ENCODE data around the gene STK33. TPM values are rescaled to one million over a fixed set of nuclear protein-coding genes. Genes with fewer than 3 reads are reported as not detected.

STK33 gene
- 0.35 and 0.45 TPM in 2 replicates for total RNA-seq (ENCODE audit: low replicate concordance)

GRCh38 chr11:8593935-8594909, at the start of gene STK33:
STK33 (minus strand) TSS chr11:8594228; CDS start chr11:8474905, 119,323 bp downstream.

Other genes with a start within 250 kb of the STK33 start
- 3.4 and 5.1 TPM in 2 replicates for gene TRIM66, start 88.4 kb upstream of the STK33 start, total RNA-seq (ENCODE audit: low replicate concordance)
- 1,067 and 1,351 TPM in 2 replicates for gene RPL27A, start 88.6 kb upstream of the STK33 start, total RNA-seq (ENCODE audit: low replicate concordance)